ENCODE measurements around the gene IER3. TPM values are rescaled to one million over a fixed set of nuclear protein-coding genes. Genes with fewer than 3 reads are reported as not detected.

Gene IER3
- polyA plus RNA-seq, 1 of the 3 experiments (the other 2 are of a cell fraction), result 12.9 TPM

DNA sequence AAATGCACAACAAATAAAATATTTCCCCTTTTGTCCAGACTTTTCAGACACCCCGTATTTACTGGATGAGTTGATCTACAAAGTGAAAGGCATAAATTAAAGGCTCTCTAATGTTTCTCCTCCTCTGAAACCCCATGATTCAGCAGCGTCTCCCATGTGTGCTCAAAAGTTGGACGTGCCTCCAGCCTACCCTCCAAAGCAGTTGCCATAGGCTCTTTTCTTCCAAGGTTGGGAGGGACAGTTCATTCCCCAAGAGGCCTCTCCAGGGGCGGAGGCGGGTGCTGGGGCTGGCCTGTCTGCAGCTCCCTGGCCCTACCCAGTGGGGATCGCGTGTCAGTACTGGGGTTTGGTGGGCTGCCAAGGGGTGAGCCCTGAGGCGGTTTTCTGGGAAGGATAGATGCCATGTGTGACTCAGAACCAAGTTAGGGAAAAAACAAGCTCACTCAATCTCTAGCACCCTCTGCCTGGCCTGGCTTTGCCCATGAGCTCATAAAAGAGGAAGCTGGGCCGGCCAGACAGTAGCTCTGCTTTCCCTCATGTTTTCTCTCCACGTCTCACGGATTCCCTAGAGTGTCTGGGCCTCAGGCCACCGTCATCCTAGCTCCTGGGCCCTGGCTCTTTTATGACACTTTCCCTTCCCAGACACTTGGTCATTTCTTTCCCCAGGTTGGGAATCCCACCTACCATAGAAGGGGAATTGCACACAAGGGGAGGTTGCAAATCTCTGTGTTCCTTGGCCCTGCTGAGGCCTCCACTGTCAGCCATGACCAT is 8.0 kb upstream of the IER3 start:
- Histone ChIP-seq H2AFZ (ENCODE audit: low read depth) (peak overlapping the region; percentile 52; the same call in 1 of the 2 replicates), H3K4me2 (peak overlapping the region; percentile 62), H3K4me3 (ENCODE audit: low read depth in 2 of 2, low read length in 1 of 2) (no peak overlapping the region), H3K36me3 (replicated peaks in 1 of 2; ENCODE audit: control insufficient read depth in 1 of 2, insufficient read depth in 2 of 2, low read length in 1 of 2) (no peaks in the 10 kb centered on the region), H3K4me1 (ENCODE audit: control insufficient read depth in 1 of 2, insufficient read depth in 2 of 2, low read depth in 1 of 2, low read length in 1 of 2) (peaks cover 16 to 35% of the 10 kb centered on the region in 2 experiments; a peak in 3 of 4 replicates), H3F3A (replicated peaks; ENCODE audit: insufficient read depth) (peaks cover 22% of the 10 kb centered on the region), H3K9me3 (no peaks in the 10 kb centered on the region), H3K9me2 (no peaks in the 10 kb centered on the region), H3K27me3 (ENCODE audit: insufficient read depth) (no peaks in the 10 kb centered on the region), H3K79me2 (ENCODE audit: insufficient read depth) (no peaks in the 10 kb centered on the region), H3K27ac (ENCODE audit: low read depth in 2 of 2, low read length in 1 of 2) (peak overlapping the region; percentile 90 to 100), H4K20me1 (ENCODE audit: insufficient read depth) (no peaks in the 10 kb centered on the region), H3K9ac (peak overlapping the region; percentile 74)
- ChIA-PET POLR2A (interaction anchor here (0.9 to 1.0 kb wide), 2 partner anchors 25 to 27 kb away, joined by 3 to 4 read pairs; no protein-coding TSS in a partner anchor), CTCF (interaction anchor here (1.0 to 1.9 kb wide), 4 partner anchors 10 to 335 kb away, joined by 3 to 7 read pairs (median 5); partner anchors contain the start of gene FLOT1)
- 8% methylated on average over 8 of the region's 12 CpGs for WGBS (ENCODE audit: low lambda C conversion rate)
- peak; percentile 64 for DNase-seq
- TF ChIP-seq TAF1 (IDR thresholded peaks at IDR 0.05; ENCODE audit: borderline replicate concordance, low read depth, low read length) (no peak; the same call in 1 of the 2 replicates), RXRA (IDR thresholded peaks at IDR 0.05; ENCODE audit: borderline replicate concordance, low read depth) (peak; percentile 88), EP300 (IDR thresholded peaks at IDR 0.05; ENCODE audit: borderline replicate concordance in 1 of 2, low read depth in 1 of 2, low read length in 1 of 2) (peak in 1 of 2 experiments; percentile 90; a peak in 2 of 4 replicates), MXI1 (IDR thresholded peaks at IDR 0.05; ENCODE audit: low read depth, low read length) (peak; percentile 41; the same call in 1 of the 2 replicates), RCOR1 (IDR thresholded peaks at IDR 0.05; ENCODE audit: low read length) (no peak; the same call in 1 of the 2 replicates), JUND (IDR thresholded peaks at IDR 0.05) (peak; percentile 82), GATA2 (CRISPR knock-in tag; IDR thresholded peaks at IDR 0.05) (no peak), MEF2A (IDR thresholded peaks at IDR 0.05; ENCODE audit: borderline replicate concordance, low read depth) (no peak), POLR2AphosphoS5 (IDR thresholded peaks at IDR 0.05; ENCODE audit: low read depth, low read length) (peak; percentile 54), SMC3 (IDR thresholded peaks at IDR 0.05; ENCODE audit: low read depth, low read length) (peak; percentile 10; the same call in 1 of the 2 replicates), TCF12 (IDR thresholded peaks at IDR 0.05) (no peak; the same call in none of the 2 replicates), TEAD4 (IDR thresholded peaks at IDR 0.05; ENCODE audit: borderline replicate concordance, insufficient read depth) (peak; percentile 79), ELF1 (IDR thresholded peaks at IDR 0.05) (peak; percentile 23; the same call in 1 of the 2 replicates), ZBTB33 (IDR thresholded peaks at IDR 0.05; ENCODE audit: borderline replicate concordance, low read depth) (peak; percentile 72; the same call in 1 of the 2 replicates), RFX5 (IDR thresholded peaks at IDR 0.05; ENCODE audit: low read length) (no peak), GABPA (IDR thresholded peaks at IDR 0.05; ENCODE audit: low read depth) (no peak)
- TF ChIP-seq, protein P1, sequence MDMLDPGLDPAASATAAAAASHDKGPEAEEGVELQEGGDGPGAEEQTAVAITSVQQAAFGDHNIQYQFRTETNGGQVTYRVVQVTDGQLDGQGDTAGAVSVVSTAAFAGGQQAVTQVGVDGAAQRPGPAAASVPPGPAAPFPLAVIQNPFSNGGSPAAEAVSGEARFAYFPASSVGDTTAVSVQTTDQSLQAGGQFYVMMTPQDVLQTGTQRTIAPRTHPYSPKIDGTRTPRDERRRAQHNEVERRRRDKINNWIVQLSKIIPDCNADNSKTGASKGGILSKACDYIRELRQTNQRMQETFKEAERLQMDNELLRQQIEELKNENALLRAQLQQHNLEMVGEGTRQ (IDR thresholded peaks at IDR 0.05; ENCODE audit: borderline replicate concordance, low read depth, low read length), result no peak
- TF ChIP-seq, protein P2, sequence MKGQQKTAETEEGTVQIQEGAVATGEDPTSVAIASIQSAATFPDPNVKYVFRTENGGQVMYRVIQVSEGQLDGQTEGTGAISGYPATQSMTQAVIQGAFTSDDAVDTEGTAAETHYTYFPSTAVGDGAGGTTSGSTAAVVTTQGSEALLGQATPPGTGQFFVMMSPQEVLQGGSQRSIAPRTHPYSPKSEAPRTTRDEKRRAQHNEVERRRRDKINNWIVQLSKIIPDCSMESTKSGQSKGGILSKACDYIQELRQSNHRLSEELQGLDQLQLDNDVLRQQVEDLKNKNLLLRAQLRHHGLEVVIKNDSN (IDR thresholded peaks at IDR 0.05; ENCODE audit: borderline replicate concordance, low read depth), result no peak
- TF ChIP-seq, protein P3, sequence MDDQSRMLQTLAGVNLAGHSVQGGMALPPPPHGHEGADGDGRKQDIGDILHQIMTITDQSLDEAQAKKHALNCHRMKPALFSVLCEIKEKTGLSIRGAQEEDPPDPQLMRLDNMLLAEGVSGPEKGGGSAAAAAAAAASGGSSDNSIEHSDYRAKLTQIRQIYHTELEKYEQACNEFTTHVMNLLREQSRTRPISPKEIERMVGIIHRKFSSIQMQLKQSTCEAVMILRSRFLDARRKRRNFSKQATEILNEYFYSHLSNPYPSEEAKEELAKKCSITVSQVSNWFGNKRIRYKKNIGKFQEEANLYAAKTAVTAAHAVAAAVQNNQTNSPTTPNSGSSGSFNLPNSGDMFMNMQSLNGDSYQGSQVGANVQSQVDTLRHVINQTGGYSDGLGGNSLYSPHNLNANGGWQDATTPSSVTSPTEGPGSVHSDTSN (IDR thresholded peaks at IDR 0.05), result peak; percentile 80; the same call in 1 of the 2 replicates
- TF ChIP-seq, protein P4, sequence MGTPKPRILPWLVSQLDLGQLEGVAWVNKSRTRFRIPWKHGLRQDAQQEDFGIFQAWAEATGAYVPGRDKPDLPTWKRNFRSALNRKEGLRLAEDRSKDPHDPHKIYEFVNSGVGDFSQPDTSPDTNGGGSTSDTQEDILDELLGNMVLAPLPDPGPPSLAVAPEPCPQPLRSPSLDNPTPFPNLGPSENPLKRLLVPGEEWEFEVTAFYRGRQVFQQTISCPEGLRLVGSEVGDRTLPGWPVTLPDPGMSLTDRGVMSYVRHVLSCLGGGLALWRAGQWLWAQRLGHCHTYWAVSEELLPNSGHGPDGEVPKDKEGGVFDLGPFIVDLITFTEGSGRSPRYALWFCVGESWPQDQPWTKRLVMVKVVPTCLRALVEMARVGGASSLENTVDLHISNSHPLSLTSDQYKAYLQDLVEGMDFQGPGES (IDR thresholded peaks at IDR 0.05; ENCODE audit: low read depth, low read length), result no peak
- TF ChIP-seq, protein P5, sequence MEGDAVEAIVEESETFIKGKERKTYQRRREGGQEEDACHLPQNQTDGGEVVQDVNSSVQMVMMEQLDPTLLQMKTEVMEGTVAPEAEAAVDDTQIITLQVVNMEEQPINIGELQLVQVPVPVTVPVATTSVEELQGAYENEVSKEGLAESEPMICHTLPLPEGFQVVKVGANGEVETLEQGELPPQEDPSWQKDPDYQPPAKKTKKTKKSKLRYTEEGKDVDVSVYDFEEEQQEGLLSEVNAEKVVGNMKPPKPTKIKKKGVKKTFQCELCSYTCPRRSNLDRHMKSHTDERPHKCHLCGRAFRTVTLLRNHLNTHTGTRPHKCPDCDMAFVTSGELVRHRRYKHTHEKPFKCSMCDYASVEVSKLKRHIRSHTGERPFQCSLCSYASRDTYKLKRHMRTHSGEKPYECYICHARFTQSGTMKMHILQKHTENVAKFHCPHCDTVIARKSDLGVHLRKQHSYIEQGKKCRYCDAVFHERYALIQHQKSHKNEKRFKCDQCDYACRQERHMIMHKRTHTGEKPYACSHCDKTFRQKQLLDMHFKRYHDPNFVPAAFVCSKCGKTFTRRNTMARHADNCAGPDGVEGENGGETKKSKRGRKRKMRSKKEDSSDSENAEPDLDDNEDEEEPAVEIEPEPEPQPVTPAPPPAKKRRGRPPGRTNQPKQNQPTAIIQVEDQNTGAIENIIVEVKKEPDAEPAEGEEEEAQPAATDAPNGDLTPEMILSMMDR (IDR thresholded peaks at IDR 0.05), result peak; percentile 37; the same call in 1 of the 2 replicates
